Sigmoid colon (tissue), 4 donors: ENCODE results near the gene DSG4.

Experiments
- EP300 ChIP-seq, 4 donors: sonication (generic); formaldehyde crosslinking; IDR thresholded peaks; one replicate each; pipeline ENCODE4 v1.6.1; 2017; ENCODE audit warnings: antibody characterized with exemption in 4 of 4
- TF ChIP-seq, protein P1 (sequence below), 4 experiments: fragments of 450-650 bp in 3 of 4; fragments of 200-600 bp in 1 of 4; IDR thresholded peaks; one replicate each; pipeline ENCODE4 v1.5.1; 2016 to 2019; ENCODE audit warnings: antibody characterized with exemption in 4 of 4, mild to moderate bottlenecking in 3 of 4, moderate library complexity in 2 of 4

DNA sequence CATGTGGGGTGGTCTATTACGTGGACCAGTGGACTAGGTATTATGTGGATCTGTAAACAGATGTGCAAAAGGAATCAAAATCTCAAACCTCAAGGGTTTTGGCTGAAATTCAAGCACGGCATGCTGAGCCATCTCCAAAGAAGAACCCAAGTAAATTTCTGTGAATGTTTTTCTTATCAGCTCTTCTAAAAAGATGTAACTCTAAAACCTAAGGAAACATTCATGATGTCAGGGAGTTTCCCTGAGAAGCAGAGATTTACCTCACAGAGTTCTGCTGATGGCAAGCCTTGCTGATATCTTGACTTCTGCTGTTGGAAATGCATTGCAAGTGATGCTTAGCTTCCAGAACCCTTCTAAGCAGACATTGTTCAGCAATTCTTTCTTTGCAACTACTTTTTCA lies 21.6 kb downstream of the DSG4 start:
- TF ChIP-seq, protein P1, sequence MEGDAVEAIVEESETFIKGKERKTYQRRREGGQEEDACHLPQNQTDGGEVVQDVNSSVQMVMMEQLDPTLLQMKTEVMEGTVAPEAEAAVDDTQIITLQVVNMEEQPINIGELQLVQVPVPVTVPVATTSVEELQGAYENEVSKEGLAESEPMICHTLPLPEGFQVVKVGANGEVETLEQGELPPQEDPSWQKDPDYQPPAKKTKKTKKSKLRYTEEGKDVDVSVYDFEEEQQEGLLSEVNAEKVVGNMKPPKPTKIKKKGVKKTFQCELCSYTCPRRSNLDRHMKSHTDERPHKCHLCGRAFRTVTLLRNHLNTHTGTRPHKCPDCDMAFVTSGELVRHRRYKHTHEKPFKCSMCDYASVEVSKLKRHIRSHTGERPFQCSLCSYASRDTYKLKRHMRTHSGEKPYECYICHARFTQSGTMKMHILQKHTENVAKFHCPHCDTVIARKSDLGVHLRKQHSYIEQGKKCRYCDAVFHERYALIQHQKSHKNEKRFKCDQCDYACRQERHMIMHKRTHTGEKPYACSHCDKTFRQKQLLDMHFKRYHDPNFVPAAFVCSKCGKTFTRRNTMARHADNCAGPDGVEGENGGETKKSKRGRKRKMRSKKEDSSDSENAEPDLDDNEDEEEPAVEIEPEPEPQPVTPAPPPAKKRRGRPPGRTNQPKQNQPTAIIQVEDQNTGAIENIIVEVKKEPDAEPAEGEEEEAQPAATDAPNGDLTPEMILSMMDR (IDR thresholded peaks at IDR 0.05) = no peak
- TF ChIP-seq EP300 (IDR thresholded peaks at IDR 0.05) = no peak
